GM19025 (cell line): ENCODE data around the gene SMIM7.

Experiments
- ATAC-seq: cut with Tn5 transposase; IDR thresholded peaks from one replicate; pipeline ENCODE4 v1.9.1; 2021; ENCODE audit warnings: mild to moderate bottlenecking, low read depth, moderate library complexity; ENCODE audit not compliant: unreplicated experiment

The SMIM7 gene

GRCh38 chr19:16599655-16600346 is 60.1 kb downstream of the SMIM7 start:
- no peak for ATAC-seq

- no peak for ATAC-seq
Measured at GRCh38 chr19:16598848-16599247, 61.1 kb downstream of the SMIM7 start.

GRCh38 chr19:16596399-16596798 is 63.5 kb downstream of the SMIM7 start:
- ATAC-seq = no peak
